Activated T-cell treated with anti-CD3 and anti-CD28 coated beads, Interleukin-2, amount 50 U/mL, for 72 hours (primary cell): ENCODE data around the gene LSM14A. TPM values are rescaled to one million over a fixed set of nuclear protein-coding genes. Genes with fewer than 3 reads are reported as not detected.
"Not testable (repeated sequence)": the region's sequence is repeated elsewhere in the genome, so short reads cannot be mapped to it uniquely, and the experiment has no call there.

Experiments used
- ATAC-seq, 2 donors: fragments of 150-1000 bp; cut with Tn5 transposase; replicated peaks in 1 of 2; 2 replicates each; pipeline ENCODE4 v1.10.0; 2021; ENCODE audit warnings: moderate library complexity in 2 of 2, mild to moderate bottlenecking in 1 of 2
- DNase-seq, 2 donors: peaks; one replicate each; pipeline ENCODE4 v3.0.0; 2021 to 2022; ENCODE audit warnings: mixed read lengths in 1 of 2
- H3K27ac Mint-ChIP-seq: one replicate; pipeline ENCODE4 v1.8.0; 2022; ENCODE audit warnings: mild to moderate bottlenecking, moderate library complexity, mixed read lengths
- H3K27me3 Mint-ChIP-seq: one replicate; pipeline ENCODE4 v1.8.0; 2022; ENCODE audit warnings: low read depth, mixed read lengths
- H3K36me3 Mint-ChIP-seq, 2 donors: one replicate each; pipeline ENCODE4 v1.8.0; 2022; ENCODE audit warnings: mixed read lengths in 2 of 2, mild to moderate bottlenecking in 1 of 2; ENCODE audit not compliant: insufficient read depth in 2 of 2
- H3K4me1 Mint-ChIP-seq: one replicate; pipeline ENCODE4 v1.8.0; 2022; ENCODE audit warnings: low read depth, mixed read lengths
- H3K4me3 Mint-ChIP-seq, 2 donors: one replicate each; pipeline ENCODE4 v1.8.0; 2022; ENCODE audit warnings: mild to moderate bottlenecking in 2 of 2, mixed read lengths in 2 of 2, moderate library complexity in 2 of 2
- H3K9me3 Mint-ChIP-seq, 2 donors: one replicate each; pipeline ENCODE4 v1.8.0; 2022; ENCODE audit warnings: mixed read lengths in 2 of 2
- total RNA-seq, 2 donors: library from RNA; stranded (reverse); gene quantifications; one replicate each; pipeline ENCODE4 v1.2.3, GENCODE V29; 2022

LSM14A gene
- total RNA-seq, 2 donors from 2014 or later, result 112 to 130 TPM

- Mint-ChIP-seq H3K9me3 (no peaks in the 10 kb centered on the region), H3K27me3 (no peaks in the 10 kb centered on the region), H3K36me3 (peaks cover 8 to 10% of the 10 kb centered on the region in 2 donors), H3K4me3 (peak overlapping the region; percentile 86 to 97), H3K27ac (peak overlapping the region; percentile 97), H3K4me1 (peaks cover 62% of the 10 kb centered on the region)
- peak; percentile 21 to 30 for ATAC-seq
- DNase-seq, result peak in 1 of 2 donors; percentile 40
Observed at GRCh38 chr19:34172661-34173192, 423 bp downstream of the LSM14A start.

GRCh38 chr19:34173193-34173956 lies 1.1 kb downstream of the LSM14A start:
- Mint-ChIP-seq H3K9me3 (no peaks in the 10 kb centered on the region), H3K4me1 (peaks cover 64% of the 10 kb centered on the region), H3K27ac (peak overlapping the region; percentile 97), H3K27me3 (no peaks in the 10 kb centered on the region), H3K36me3 (peaks cover 8 to 10% of the 10 kb centered on the region in 2 donors), H3K4me3 (peak overlapping the region; percentile 86 to 97)
- DNase-seq (peak; percentile 6 to 22), ATAC-seq (no peak)

- peaks cover 77% of the 10 kb centered on the region for H3K4me1 Mint-ChIP-seq
- H3K27ac Mint-ChIP-seq, result peak overlapping the region; percentile 79
- not testable (repeated sequence) for ATAC-seq, H3K27me3 Mint-ChIP-seq, H3K9me3 Mint-ChIP-seq, DNase-seq
- H3K36me3 Mint-ChIP-seq, result peaks cover 10 to 11% of the 10 kb centered on the region in 2 donors
- H3K4me3 Mint-ChIP-seq, result peak overlapping the region; percentile 66 to 82
Observed at GRCh38 chr19:34175173-34175572, 2.9 kb downstream of the LSM14A start.

- H3K27ac Mint-ChIP-seq, result peak overlapping the region; percentile 79
- DNase-seq (no peak), ATAC-seq (no peak)
- peaks cover 15% of the 10 kb centered on the region in 2 donors for H3K36me3 Mint-ChIP-seq
- H3K4me1 Mint-ChIP-seq, result peaks cover 77% of the 10 kb centered on the region
- peak overlapping the region; percentile 66 to 82 for H3K4me3 Mint-ChIP-seq
- H3K9me3 Mint-ChIP-seq, result no peaks in the 10 kb centered on the region
- no peaks in the 10 kb centered on the region for H3K27me3 Mint-ChIP-seq
Observed at GRCh38 chr19:34176581-34176980, 4.3 kb downstream of the LSM14A start.

GRCh38 chr19:34178274-34178610 lies 5.9 kb downstream of the LSM14A start:
- Mint-ChIP-seq H3K9me3 (no peaks in the 10 kb centered on the region), H3K4me3 (peak overlapping the region in 1 of 2 donors; percentile 81), H3K27ac (peak overlapping the region; percentile 36), H3K27me3 (no peaks in the 10 kb centered on the region), H3K4me1 (peaks cover 87% of the 10 kb centered on the region), H3K36me3 (peaks cover 9 to 15% of the 10 kb centered on the region in 2 donors)
- DNase-seq (no peak), ATAC-seq (peak; percentile 58 to 66)

GRCh38 chr19:34179066-34179465 lies 6.8 kb downstream of the LSM14A start:
- ATAC-seq, result no peak

GRCh38 chr19:34180273-34180672 lies 8.0 kb downstream of the LSM14A start:
- no peak for ATAC-seq
- peaks cover 7 to 10% of the 10 kb centered on the region in 2 donors for H3K36me3 Mint-ChIP-seq
- peak overlapping the region; percentile 7 for H3K27ac Mint-ChIP-seq
- peaks cover 80% of the 10 kb centered on the region for H3K4me1 Mint-ChIP-seq
- no peaks in the 10 kb centered on the region for H3K27me3 Mint-ChIP-seq
- peak overlapping the region; percentile 24 to 64 for H3K4me3 Mint-ChIP-seq
- no peaks in the 10 kb centered on the region for H3K9me3 Mint-ChIP-seq
- DNase-seq, result no peak

More at GRCh38 chr19:34179066-34179465, 6.8 kb downstream of the LSM14A start:
- no peak for DNase-seq
- Mint-ChIP-seq H3K9me3 (no peaks in the 10 kb centered on the region), H3K4me1 (peaks cover 79% of the 10 kb centered on the region), H3K27ac (peak overlapping the region; percentile 88), H3K27me3 (no peaks in the 10 kb centered on the region), H3K4me3 (peak overlapping the region in 1 of 2 donors; percentile 73), H3K36me3 (peaks cover 7 to 14% of the 10 kb centered on the region in 2 donors)

GRCh38 chr19:34180709-34181108 lies 8.4 kb downstream of the LSM14A start:
- peaks cover 80% of the 10 kb centered on the region for H3K4me1 Mint-ChIP-seq
- H3K4me3 Mint-ChIP-seq, result peak overlapping the region; percentile 24 to 64
- no peaks in the 10 kb centered on the region for H3K27me3 Mint-ChIP-seq
- no peak for DNase-seq
- H3K27ac Mint-ChIP-seq, result peak overlapping the region; percentile 47
- H3K36me3 Mint-ChIP-seq, result peaks cover 7 to 10% of the 10 kb centered on the region in 2 donors
- no peak for ATAC-seq
- no peaks in the 10 kb centered on the region for H3K9me3 Mint-ChIP-seq

GRCh38 chr19:34181111-34181864 lies 9.0 kb downstream of the LSM14A start:
- DNase-seq (no peak), ATAC-seq (peak; percentile 56 to 66)
- peak overlapping the region; percentile 1 to 64 for H3K4me3 Mint-ChIP-seq
- H3K9me3 Mint-ChIP-seq, result no peaks in the 10 kb centered on the region
- H3K4me1 Mint-ChIP-seq, result peaks cover 80% of the 10 kb centered on the region
- H3K36me3 Mint-ChIP-seq, result peaks cover 7 to 10% of the 10 kb centered on the region in 2 donors
- peak overlapping the region; percentile 47 for H3K27ac Mint-ChIP-seq
- H3K27me3 Mint-ChIP-seq, result no peaks in the 10 kb centered on the region

GRCh38 chr19:34182125-34182524 lies 9.8 kb downstream of the LSM14A start:
- H3K27me3 Mint-ChIP-seq, result no peaks in the 10 kb centered on the region
- no peak for DNase-seq
- peaks cover 78% of the 10 kb centered on the region for H3K4me1 Mint-ChIP-seq
- H3K27ac Mint-ChIP-seq, result peak overlapping the region; percentile 47
- ATAC-seq, result no peak
- H3K36me3 Mint-ChIP-seq, result peaks cover 7 to 10% of the 10 kb centered on the region in 2 donors
- no peaks in the 10 kb centered on the region for H3K9me3 Mint-ChIP-seq
- peak overlapping the region in 1 of 2 donors; percentile 64 for H3K4me3 Mint-ChIP-seq

GRCh38 chr19:34184880-34185491 lies 12.7 kb downstream of the LSM14A start:
- DNase-seq (no peak), ATAC-seq (peak in 1 of 2 donors; percentile 36)
- peaks cover 84% of the 10 kb centered on the region for H3K4me1 Mint-ChIP-seq
- H3K27me3 Mint-ChIP-seq, result no peaks in the 10 kb centered on the region
- H3K36me3 Mint-ChIP-seq, result peaks cover 7 to 8% of the 10 kb centered on the region in 2 donors
- H3K27ac Mint-ChIP-seq, result peak overlapping the region; percentile 71
- H3K4me3 Mint-ChIP-seq, result peak overlapping the region; percentile 25 to 72
- no peaks in the 10 kb centered on the region for H3K9me3 Mint-ChIP-seq

GRCh38 chr19:34186205-34186604 lies 13.9 kb downstream of the LSM14A start:
- peaks cover under 1 to 3% of the 10 kb centered on the region in 2 donors for H3K36me3 Mint-ChIP-seq
- H3K27ac Mint-ChIP-seq, result peak overlapping the region; percentile 71

More at GRCh38 chr19:34186205-34186604, 13.9 kb downstream of the LSM14A start:
- Mint-ChIP-seq H3K9me3 (no peaks in the 10 kb centered on the region), H3K4me1 (peaks cover 84% of the 10 kb centered on the region), H3K27me3 (no peaks in the 10 kb centered on the region), H3K4me3 (peak overlapping the region in 1 of 2 donors; percentile 18)
- ATAC-seq (no peak), DNase-seq (no peak)
